HG03565 (cell line): Measurements from ENCODE around the gene PLA2G6.

Source experiments
- ATAC-seq: cut with Tn5 transposase; IDR thresholded peaks from one replicate; pipeline ENCODE4 v1.9.1; 2021; ENCODE audit warnings: mild to moderate bottlenecking, moderate library complexity; ENCODE audit not compliant: unreplicated experiment

The PLA2G6 gene

GRCh38 chr22:38214302-38215056 is 32.8 kb upstream of the PLA2G6 start:
- no peak for ATAC-seq

GRCh38 chr22:38213990-38214301 is 32.3 kb upstream of the PLA2G6 start:
- ATAC-seq, result no peak

- ATAC-seq, result no peak
Measured at GRCh38 chr22:38213319-38213989, 31.8 kb upstream of the PLA2G6 start.

GRCh38 chr22:38212442-38212841 is 30.8 kb upstream of the PLA2G6 start:
- no peak for ATAC-seq

- ATAC-seq, result no peak
Measured at GRCh38 chr22:38211556-38211955, 29.9 kb upstream of the PLA2G6 start.

GRCh38 chr22:38208551-38208968 is 26.9 kb upstream of the PLA2G6 start:
- ATAC-seq, result no peak

GRCh38 chr22:38207898-38208432 is 26.3 kb upstream of the PLA2G6 start:
- no peak for ATAC-seq

GRCh38 chr22:38205261-38206128 is 23.9 kb upstream of the PLA2G6 start:
- ATAC-seq, result no peak

GRCh38 chr22:38204784-38205183 is 23.2 kb upstream of the PLA2G6 start:
- ATAC-seq, result no peak

- no peak for ATAC-seq
Measured at GRCh38 chr22:38203855-38204514, 22.4 kb upstream of the PLA2G6 start.

GRCh38 chr22:38203090-38203810 is 21.6 kb upstream of the PLA2G6 start:
- no peak for ATAC-seq

- ATAC-seq, result peak; percentile 11
Measured at GRCh38 chr22:38202437-38203089, 20.9 kb upstream of the PLA2G6 start.

- peak; percentile 46 for ATAC-seq
Measured at GRCh38 chr22:38201711-38202436, 20.2 kb upstream of the PLA2G6 start, which contains the start of gene MAFF. TSS of gene MAFF (plus strand) at chr22:38201994. CDS start at chr22:38213854, 11,860 bp downstream.

- no peak for ATAC-seq
Measured at GRCh38 chr22:38201371-38201710, 19.7 kb upstream of the PLA2G6 start.

- no peak for ATAC-seq
Measured at GRCh38 chr22:38199826-38200559, 18.4 kb upstream of the PLA2G6 start.

- no peak for ATAC-seq
Measured at GRCh38 chr22:38196791-38197419, 15.3 kb upstream of the PLA2G6 start.

- ATAC-seq, result no peak
Measured at GRCh38 chr22:38193580-38193979, 11.9 kb upstream of the PLA2G6 start.

- ATAC-seq, result no peak
Measured at GRCh38 chr22:38192475-38192863, 10.8 kb upstream of the PLA2G6 start.
